Hepatocyte (in vitro differentiated cells): ENCODE results near the gene OGFR. TPM values are rescaled to one million over a fixed set of nuclear protein-coding genes. Genes with fewer than 3 reads are reported as not detected.

ENCODE experiments used
- DNase-seq: peaks from one replicate; pipeline ENCODE4 v3.0.0-alpha.2; 2016; ENCODE audit warnings: low spot score
- H2AFZ ChIP-seq: fragments of 200-600 bp; sonication (generic); 2 replicates; pipeline ENCODE4 v1.6.0; 2016; ENCODE audit warnings: antibody characterized with exemption, mild to moderate bottlenecking
- H3K27ac ChIP-seq: fragments of 200-600 bp; sonication (generic); 2 replicates; pipeline ENCODE4 v1.5.1; 2016; ENCODE audit warnings: mild to moderate bottlenecking
- H3K27me3 ChIP-seq: fragments of 200-600 bp; sonication (generic); 2 replicates; pipeline ENCODE4 v1.6.1; 2016
- H3K36me3 ChIP-seq: fragments of 200-600 bp; sonication (generic); replicated peaks from 2 replicates; pipeline ENCODE4 v1.5.1; 2016; ENCODE audit warnings: low read depth; ENCODE audit not compliant: insufficient read depth
- H3K4me1 ChIP-seq: fragments of 200-600 bp; sonication (generic); 2 replicates; pipeline ENCODE4 v1.5.1; 2016; ENCODE audit warnings: mild to moderate bottlenecking, moderate library complexity; ENCODE audit not compliant: insufficient read depth
- H3K4me2 ChIP-seq: fragments of 200-600 bp; sonication (generic); 2 replicates; pipeline ENCODE4 v1.6.0; 2016
- H3K4me3 ChIP-seq: fragments of 200-600 bp; sonication (generic); 2 replicates; pipeline ENCODE4 v1.5.1; 2016; ENCODE audit warnings: mild to moderate bottlenecking
- H3K79me2 ChIP-seq: fragments of 200-600 bp; sonication (generic); 2 replicates; pipeline ENCODE4 v1.6.0; 2017; ENCODE audit warnings: mild to moderate bottlenecking
- H3K9me2 ChIP-seq: fragments of 200-600 bp; sonication (generic); replicated peaks from 2 replicates; pipeline ENCODE4 v1.6.0; 2017; ENCODE audit warnings: mild to moderate bottlenecking; ENCODE audit not compliant: insufficient read depth
- H3K9me3 ChIP-seq: fragments of 200-600 bp; sonication (generic); 2 replicates; pipeline ENCODE4 v1.5.1; 2016; ENCODE audit warnings: low read depth, mild to moderate bottlenecking
- H4K20me1 ChIP-seq: fragments of 200-600 bp; sonication (generic); 2 replicates; pipeline ENCODE4 v1.6.0; 2016; ENCODE audit warnings: mild to moderate bottlenecking; ENCODE audit not compliant: insufficient read depth, poor library complexity, severe bottlenecking
- EZH2 ChIP-seq: fragments of 200-600 bp; sonication (generic); IDR thresholded peaks from 2 replicates; pipeline ENCODE4 v1.6.1; 2016; ENCODE audit warnings: antibody characterized with exemption, mild to moderate bottlenecking, borderline replicate concordance
- EZH2phosphoT487 ChIP-seq: fragments of 200-600 bp; sonication (generic); IDR thresholded peaks from one replicate; pipeline ENCODE4 v1.6.1; 2018; ENCODE audit warnings: antibody characterized with exemption, mild to moderate bottlenecking, low read depth, moderate library complexity; ENCODE audit not compliant: unreplicated experiment, severe bottlenecking
- WGBS: methylation state at CpG from one replicate; pipeline ENCODE4 v1.1.6; 2016; ENCODE audit warnings: low lambda C conversion rate; ENCODE audit errors: missing lambda C conversion rate; 5-methylcytosine and 5-hydroxymethylcytosine counted together
- polyA plus RNA-seq: library from polyadenylated mRNA; unstranded; fragments of >200 nt; fragmentation: Nextera tagmentation; extraction: Ambion mirVana; gene quantifications from 2 replicates; pipeline ENCODE4 v1.2.1, GENCODE V29; 2016
- total RNA-seq: library from RNA; depleted of rRNA; stranded (reverse); fragments of >200 nt; gene quantifications from 2 replicates; pipeline ENCODE4 v1.2.3, GENCODE V29; 2014
- TF ChIP-seq, protein P1 (sequence below): fragments of 200-600 bp; sonication (generic); IDR thresholded peaks from 2 replicates; pipeline ENCODE4 v1.5.1; 2016; ENCODE audit warnings: antibody characterized with exemption, mild to moderate bottlenecking; ENCODE audit not compliant: poor library complexity

OGFR gene
- total and polyA plus RNA-seq, 2 experiments from 2014 or later, result 47.6 to 80.8 TPM

- H3K27ac ChIP-seq, result peak overlapping the region; percentile 37
- H3K79me2 ChIP-seq, result no peaks in the 10 kb centered on the region
- peaks cover 42% of the 10 kb centered on the region for H3K4me1 ChIP-seq
- no peak overlapping the region for H3K4me3 ChIP-seq
- peak overlapping the region; percentile 92 for H3K4me2 ChIP-seq
- no peaks in the 10 kb centered on the region for H3K36me3 ChIP-seq
- H4K20me1 ChIP-seq, result no peaks in the 10 kb centered on the region
- DNase-seq, result no peak
- no peak overlapping the region for H2AFZ ChIP-seq
- WGBS, result 88% methylated on average over 12 of the region's 12 CpGs
- no peaks in the 10 kb centered on the region for H3K9me2 ChIP-seq
- H3K27me3 ChIP-seq, result peaks cover 19% of the 10 kb centered on the region
- TF ChIP-seq EZH2, result no peak
- TF ChIP-seq, protein P1, sequence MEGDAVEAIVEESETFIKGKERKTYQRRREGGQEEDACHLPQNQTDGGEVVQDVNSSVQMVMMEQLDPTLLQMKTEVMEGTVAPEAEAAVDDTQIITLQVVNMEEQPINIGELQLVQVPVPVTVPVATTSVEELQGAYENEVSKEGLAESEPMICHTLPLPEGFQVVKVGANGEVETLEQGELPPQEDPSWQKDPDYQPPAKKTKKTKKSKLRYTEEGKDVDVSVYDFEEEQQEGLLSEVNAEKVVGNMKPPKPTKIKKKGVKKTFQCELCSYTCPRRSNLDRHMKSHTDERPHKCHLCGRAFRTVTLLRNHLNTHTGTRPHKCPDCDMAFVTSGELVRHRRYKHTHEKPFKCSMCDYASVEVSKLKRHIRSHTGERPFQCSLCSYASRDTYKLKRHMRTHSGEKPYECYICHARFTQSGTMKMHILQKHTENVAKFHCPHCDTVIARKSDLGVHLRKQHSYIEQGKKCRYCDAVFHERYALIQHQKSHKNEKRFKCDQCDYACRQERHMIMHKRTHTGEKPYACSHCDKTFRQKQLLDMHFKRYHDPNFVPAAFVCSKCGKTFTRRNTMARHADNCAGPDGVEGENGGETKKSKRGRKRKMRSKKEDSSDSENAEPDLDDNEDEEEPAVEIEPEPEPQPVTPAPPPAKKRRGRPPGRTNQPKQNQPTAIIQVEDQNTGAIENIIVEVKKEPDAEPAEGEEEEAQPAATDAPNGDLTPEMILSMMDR, result no peak
- no peak for TF ChIP-seq EZH2phosphoT487
- no peaks in the 10 kb centered on the region for H3K9me3 ChIP-seq
These were observed 13.4 kb downstream of the OGFR start for GRCh38 chr20:62817975-62818591.

DNA sequence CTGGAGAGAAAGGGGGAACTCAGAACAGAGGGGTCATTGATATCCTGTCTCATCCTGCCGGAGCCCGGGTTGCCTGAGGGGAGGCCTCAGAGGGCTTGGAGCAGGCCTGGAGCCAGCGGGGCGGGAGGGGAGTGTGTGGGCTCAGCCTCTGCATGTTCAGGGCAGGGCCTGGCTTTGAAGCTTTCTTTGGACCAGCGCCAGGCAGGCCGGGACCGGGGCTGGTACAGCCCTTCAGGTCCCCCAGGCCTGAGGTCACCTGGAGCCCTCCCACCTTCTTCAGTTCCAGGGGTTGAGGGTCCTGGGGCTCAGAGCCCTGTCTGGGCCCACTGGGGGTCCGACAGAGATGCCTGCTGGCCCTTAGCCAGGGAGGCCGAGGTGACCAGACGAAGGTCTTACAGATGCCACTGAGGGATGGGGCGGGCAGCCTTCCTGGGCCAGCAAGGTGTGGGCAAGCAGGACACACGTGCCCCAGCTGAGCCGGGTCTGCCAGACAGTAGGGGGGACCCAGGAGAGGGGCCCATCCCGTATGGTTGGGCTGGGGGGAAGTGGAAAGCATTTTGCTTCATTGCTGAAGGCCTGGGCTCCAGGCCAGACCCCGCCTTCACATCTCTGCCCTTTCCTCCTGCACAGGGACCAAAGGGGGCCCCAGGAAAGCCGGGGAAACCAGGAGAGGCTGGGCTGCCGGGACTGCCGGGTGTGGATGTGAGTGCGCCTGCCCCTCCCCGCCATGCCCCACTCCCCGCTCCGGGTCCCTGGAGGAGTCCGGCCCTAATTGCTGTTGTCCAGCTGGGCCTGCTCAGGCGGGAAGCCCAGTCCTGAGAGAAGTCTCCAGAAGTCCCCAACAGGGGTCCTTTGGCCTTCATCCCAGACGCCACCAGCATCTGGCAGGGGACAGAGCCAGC is 14.2 kb downstream of the OGFR start:
- WGBS, result 57% methylated on average over 25 of the region's 25 CpGs
- H4K20me1 ChIP-seq, result no peaks in the 10 kb centered on the region
- no peaks in the 10 kb centered on the region for H3K79me2 ChIP-seq
- no peaks in the 10 kb centered on the region for H3K36me3 ChIP-seq
- peak overlapping the region; percentile 92 for H3K4me2 ChIP-seq
- no peaks in the 10 kb centered on the region for H3K9me2 ChIP-seq
- H3K4me1 ChIP-seq, result peaks cover 42% of the 10 kb centered on the region
- DNase-seq, result peak; percentile 78
- H3K27ac ChIP-seq, result peak overlapping the region; percentile 37
- H2AFZ ChIP-seq, result no peak overlapping the region
- TF ChIP-seq EZH2phosphoT487 (no peak), EZH2 (no peak)
- TF ChIP-seq, protein P1, result no peak
- no peaks in the 10 kb centered on the region for H3K9me3 ChIP-seq
- peaks cover 19% of the 10 kb centered on the region for H3K27me3 ChIP-seq
- no peak overlapping the region for H3K4me3 ChIP-seq

GRCh38 chr20:62819494-62820174 is 15.0 kb downstream of the OGFR start:
- H3K79me2 ChIP-seq, result no peaks in the 10 kb centered on the region
- H3K9me2 ChIP-seq, result no peaks in the 10 kb centered on the region
- H4K20me1 ChIP-seq, result no peaks in the 10 kb centered on the region
- H3K4me2 ChIP-seq, result peak overlapping the region; percentile 92
- H3K36me3 ChIP-seq, result no peaks in the 10 kb centered on the region
- H3K4me3 ChIP-seq, result no peak overlapping the region
- TF ChIP-seq EZH2 (no peak), EZH2phosphoT487 (no peak)
- TF ChIP-seq, protein P1, result no peak
- no peak overlapping the region for H2AFZ ChIP-seq
- 87% methylated on average over 16 of the region's 16 CpGs for WGBS
- H3K27me3 ChIP-seq, result peaks cover 19% of the 10 kb centered on the region
- peaks cover 47% of the 10 kb centered on the region for H3K4me1 ChIP-seq
- no peaks in the 10 kb centered on the region for H3K9me3 ChIP-seq
- no peak for DNase-seq
- H3K27ac ChIP-seq, result no peak overlapping the region
